ENCODE results near the gene OR4S2. TPM values are rescaled to one million over a fixed set of nuclear protein-coding genes. Genes with fewer than 3 reads are reported as not detected.

OR4S2 gene
- total RNA-seq, 4 donors from 2014 or later, result not detected

- 62 to 75% methylated on average over 3 of the region's 3 CpGs for WGBS, 2 donors
These were observed 49.7 kb downstream of the OR4S2 start for GRCh38 chr11:55697817-55698216.

GRCh38 chr11:55701429-55701828 is 53.3 kb downstream of the OR4S2 start:
- TF ChIP-seq CTCF (IDR thresholded peaks at IDR 0.05) (no peak), POLR2A (IDR thresholded peaks at IDR 0.05) (no peak)
- intact Hi-C loops (cut with DNase I), result no loop called here
- no peaks in the 10 kb centered on the region for H3K27me3 ChIP-seq
- DNase-seq, result no peak
- peaks cover 0 to 20% (median 9%) of the 10 kb centered on the region in 3 donors for H3K9me3 ChIP-seq
- no peak overlapping the region for H3K27ac ChIP-seq
- no peaks in the 10 kb centered on the region for H3K4me1 ChIP-seq
- no peaks in the 10 kb centered on the region for H3K36me3 ChIP-seq
- no peak overlapping the region for H3K4me3 ChIP-seq
- 71 to 88% methylated on average over 4 of the region's 4 CpGs for WGBS, 2 donors

More at GRCh38 chr11:55697817-55698216, 49.7 kb downstream of the OR4S2 start:
- Histone ChIP-seq H3K27me3 (no peaks in the 10 kb centered on the region), H3K4me1 (no peaks in the 10 kb centered on the region), H3K36me3 (no peaks in the 10 kb centered on the region), H3K9me3 (peaks cover 0 to 20% (median 9%) of the 10 kb centered on the region in 3 donors), H3K4me3 (no peak overlapping the region), H3K27ac (no peak overlapping the region)
- TF ChIP-seq POLR2A (IDR thresholded peaks at IDR 0.05), result no peak
- TF ChIP-seq CTCF (IDR thresholded peaks at IDR 0.05), result no peak
- intact Hi-C loops (cut with DNase I), result no loop called here
- no peak for DNase-seq

Other genes with a start within 250 kb of the OR4S2 start
- gene OR4C15, start 93.9 kb upstream of the OR4S2 start, total RNA-seq, result not detected
- gene OR4C16, start 76.2 kb upstream of the OR4S2 start, total RNA-seq, result not detected
- not detected for gene OR4C11, start 40.7 kb upstream of the OR4S2 start, total RNA-seq
- not detected for gene OR4P4, start 13.2 kb upstream of the OR4S2 start, total RNA-seq
- gene OR4C6, start 13.9 kb downstream of the OR4S2 start, total RNA-seq, result not detected
- gene OR5D13, start 125.1 kb downstream of the OR4S2 start, total RNA-seq, result not detected
- not detected for gene OR5D14, start 147.2 kb downstream of the OR4S2 start, total RNA-seq
- not detected for gene OR5L1, start 163.0 kb downstream of the OR4S2 start, total RNA-seq
- not detected for gene OR5D18, start 171.3 kb downstream of the OR4S2 start, total RNA-seq
- gene OR5L2, start 178.9 kb downstream of the OR4S2 start, total RNA-seq, result not detected
- not detected for gene OR5D16, start 190.4 kb downstream of the OR4S2 start, total RNA-seq
- gene TRIM51, start 235.0 kb downstream of the OR4S2 start, total RNA-seq, result not detected

All from esophagus squamous epithelium (tissue), 5 donors.